D721Med (cell line): ENCODE results near the gene CCN5.

Source experiments
- DNase-seq: peaks from one replicate; pipeline ENCODE4 v3.0.0; 2011; ENCODE audit warnings: low spot score; ENCODE audit not compliant: insufficient read length
- FAIRE-seq: peaks from 2 replicates; lab custom pipeline; 2011; peaks lifted over from hg19 to GRCh38; lab: Jason Lieb, UNC
- TF ChIP-seq, protein P1 (sequence below): IDR thresholded peaks from 2 replicates; pipeline ENCODE4 v1.5.1; 2012; ENCODE audit warnings: mild to moderate bottlenecking, control low read depth; ENCODE audit not compliant: insufficient read depth; ENCODE audit errors: missing control alignments

The CCN5 gene

GRCh38 chr20:44719841-44720240, 4.7 kb downstream of the CCN5 start:
- FAIRE-seq, result no peak

GRCh38 chr20:44720621-44720996, 5.4 kb downstream of the CCN5 start:
- TF ChIP-seq, protein P1, sequence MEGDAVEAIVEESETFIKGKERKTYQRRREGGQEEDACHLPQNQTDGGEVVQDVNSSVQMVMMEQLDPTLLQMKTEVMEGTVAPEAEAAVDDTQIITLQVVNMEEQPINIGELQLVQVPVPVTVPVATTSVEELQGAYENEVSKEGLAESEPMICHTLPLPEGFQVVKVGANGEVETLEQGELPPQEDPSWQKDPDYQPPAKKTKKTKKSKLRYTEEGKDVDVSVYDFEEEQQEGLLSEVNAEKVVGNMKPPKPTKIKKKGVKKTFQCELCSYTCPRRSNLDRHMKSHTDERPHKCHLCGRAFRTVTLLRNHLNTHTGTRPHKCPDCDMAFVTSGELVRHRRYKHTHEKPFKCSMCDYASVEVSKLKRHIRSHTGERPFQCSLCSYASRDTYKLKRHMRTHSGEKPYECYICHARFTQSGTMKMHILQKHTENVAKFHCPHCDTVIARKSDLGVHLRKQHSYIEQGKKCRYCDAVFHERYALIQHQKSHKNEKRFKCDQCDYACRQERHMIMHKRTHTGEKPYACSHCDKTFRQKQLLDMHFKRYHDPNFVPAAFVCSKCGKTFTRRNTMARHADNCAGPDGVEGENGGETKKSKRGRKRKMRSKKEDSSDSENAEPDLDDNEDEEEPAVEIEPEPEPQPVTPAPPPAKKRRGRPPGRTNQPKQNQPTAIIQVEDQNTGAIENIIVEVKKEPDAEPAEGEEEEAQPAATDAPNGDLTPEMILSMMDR, result no peak
- DNase-seq (no peak), FAIRE-seq (no peak)

More at GRCh38 chr20:44719841-44720240, 4.7 kb downstream of the CCN5 start:
- no peak for DNase-seq
- TF ChIP-seq, protein P1, result no peak

- TF ChIP-seq, protein P1, result no peak
- DNase-seq (no peak), FAIRE-seq (no peak)
Observed at GRCh38 chr20:44720997-44721784, 6.0 kb downstream of the CCN5 start.

DNA sequence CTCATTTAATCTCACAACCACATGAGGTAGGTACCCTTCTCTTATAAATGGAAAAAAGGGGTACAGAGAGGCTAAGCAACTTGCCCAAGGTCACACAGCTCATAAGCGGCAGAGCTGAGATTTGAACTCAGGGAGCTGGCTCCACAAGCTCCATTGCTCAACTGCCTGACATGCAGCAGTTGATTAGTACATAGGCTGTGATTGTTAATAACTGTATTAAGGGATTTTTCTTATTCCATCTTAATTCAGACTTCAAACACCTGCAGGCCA, 6.6 kb downstream of the CCN5 start:
- no peak for DNase-seq
- TF ChIP-seq, protein P1, result no peak
- no peak for FAIRE-seq

DNA sequence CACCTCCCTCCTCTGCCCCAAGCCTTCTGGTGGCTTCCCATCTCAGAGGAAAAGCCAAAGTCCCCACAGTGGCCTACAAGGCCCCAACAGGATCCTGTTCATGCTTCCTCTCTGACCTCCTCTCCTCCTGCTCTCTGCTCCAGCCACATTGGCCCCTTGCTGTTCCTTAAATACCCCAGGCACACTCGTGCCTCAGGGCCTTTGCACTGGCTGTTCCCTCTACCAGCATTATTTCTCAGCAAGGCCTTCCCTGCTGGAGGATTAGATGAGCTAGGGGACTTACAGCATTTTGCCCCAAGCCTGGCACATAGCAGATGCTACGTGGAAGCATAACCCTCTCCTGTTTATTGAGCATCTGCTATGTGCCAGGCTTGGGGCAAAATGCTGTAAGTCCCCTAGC, 7.8 kb downstream of the CCN5 start:
- no peak for DNase-seq
- no peak for FAIRE-seq
- TF ChIP-seq, protein P1, result no peak

- TF ChIP-seq, protein P1, result no peak
- no peak for FAIRE-seq
- no peak for DNase-seq
Observed at GRCh38 chr20:44723391-44723790, 8.2 kb downstream of the CCN5 start.

DNA sequence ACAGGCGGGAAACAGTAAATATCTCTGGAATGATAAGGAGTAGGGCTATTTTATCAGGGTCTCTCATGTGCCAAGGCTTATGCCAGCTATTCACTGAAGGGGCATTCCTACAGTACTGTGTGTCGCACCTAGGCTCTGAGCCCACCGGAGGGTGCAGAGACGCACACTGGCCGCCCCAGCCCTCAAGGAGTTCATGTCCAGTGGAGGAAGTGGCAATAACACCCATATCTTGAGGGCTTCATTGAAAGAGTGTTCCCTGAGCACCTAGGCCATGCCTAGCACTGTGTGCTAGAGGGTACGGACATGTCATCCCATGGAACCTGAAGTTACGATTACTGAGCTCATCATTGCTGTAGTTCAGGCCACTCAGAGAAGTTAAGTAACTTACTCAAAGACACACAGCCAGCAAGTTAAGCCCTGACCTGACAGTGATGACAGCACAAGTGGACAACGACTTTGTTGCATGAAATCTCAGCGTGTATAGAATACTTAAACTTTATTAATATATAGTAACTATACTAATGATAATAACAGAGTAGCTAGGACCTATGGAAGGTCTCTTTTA, 8.7 kb downstream of the CCN5 start:
- DNase-seq (no peak), FAIRE-seq (no peak)
- TF ChIP-seq, protein P1, result no peak
